H1 (cell line): ENCODE measurements around the gene CRHR1.

Experiments used
- BACH1 ChIP-seq: IDR thresholded peaks from 2 replicates; pipeline ENCODE4 v1.6.1; 2012; ENCODE audit warnings: low read length, improper control_type of control experiment
- CBX8 ChIP-seq: fragments of 300-800, 300-1000 bp; sonication (generic); IDR thresholded peaks from 2 replicates; pipeline ENCODE4 v1.7.1; 2016; ENCODE audit warnings: low read depth, low read length, borderline replicate concordance
- CEBPB ChIP-seq: IDR thresholded peaks from 2 replicates; pipeline ENCODE4 v1.6.1; 2012; ENCODE audit warnings: low read depth, low read length
- EZH2 ChIP-seq: fragments of 200-600 bp; sonication (generic); IDR thresholded peaks from 2 replicates; pipeline ENCODE4 v1.7.1; 2012; ENCODE audit warnings: low read depth, mild to moderate bottlenecking, moderate library complexity, low read length, inconsistent platforms; ENCODE audit not compliant: severe bottlenecking
- JUN ChIP-seq: IDR thresholded peaks from 2 replicates; pipeline ENCODE4 v1.6.1; 2011; ENCODE audit warnings: low read depth, mild to moderate bottlenecking, improper control_type of control experiment, low read length
- RAD21 ChIP-seq, 2 experiments: IDR thresholded peaks in 1 of 2; conservative IDR thresholded peaks in 1 of 2; 2 replicates each; pipeline ENCODE4 v1.6.1; 2011; ENCODE audit warnings: low read depth in 2 of 2, low read length in 2 of 2, improper control_type of control experiment in 1 of 2, inconsistent platforms in 1 of 2, mild to moderate bottlenecking in 1 of 2, moderate library complexity in 1 of 2
- RFX5 ChIP-seq: IDR thresholded peaks from 2 replicates; pipeline ENCODE4 v1.6.1; 2011; ENCODE audit warnings: low read depth, low read length, improper control_type of control experiment, borderline replicate concordance
- RNF2 ChIP-seq: fragments of 200-900, 300-1000 bp; sonication (generic); IDR thresholded peaks from 2 replicates; pipeline ENCODE4 v1.7.1; 2016; ENCODE audit warnings: borderline replicate concordance, low read depth, mild to moderate bottlenecking, antibody characterized with exemption, low read length; ENCODE audit not compliant: poor library complexity, severe bottlenecking; ENCODE audit errors: missing control alignments
- SIN3A ChIP-seq, 2 experiments: IDR thresholded peaks in 1 of 2; conservative IDR thresholded peaks in 1 of 2; 2 replicates each; pipeline ENCODE4 v1.6.1; 2011 to 2012; ENCODE audit warnings: low read length in 2 of 2, improper control_type of control experiment in 1 of 2, low read depth in 1 of 2, mild to moderate bottlenecking in 1 of 2
- SP1 ChIP-seq: IDR thresholded peaks from 2 replicates; pipeline ENCODE4 v1.6.1; 2011; ENCODE audit warnings: low read depth, low read length
- SP2 ChIP-seq: IDR thresholded peaks from 2 replicates; pipeline ENCODE4 v1.6.1; 2012; ENCODE audit warnings: mild to moderate bottlenecking, low read length, inconsistent platforms
- TF ChIP-seq, protein P1 (sequence below): IDR thresholded peaks from 2 replicates; pipeline ENCODE4 v1.6.1; 2011; ENCODE audit warnings: low read depth, mild to moderate bottlenecking, low read length; ENCODE audit not compliant: insufficient read depth
- TF ChIP-seq, protein P2 (sequence below): IDR thresholded peaks from 2 replicates; pipeline ENCODE4 v1.6.1; 2012; ENCODE audit warnings: low read length, inconsistent platforms
- TF ChIP-seq, protein P3 (sequence below), 3 experiments: IDR thresholded peaks; 1 replicate in 2 of 3; 2 replicates in 1 of 3; pipeline versions ENCODE4 v1.5.1 to v1.6.1; 2011; ENCODE audit warnings: low read length in 3 of 3, mild to moderate bottlenecking in 3 of 3, inconsistent platforms in 2 of 3, low read depth in 1 of 3, moderate library complexity in 1 of 3; ENCODE audit not compliant: insufficient read depth in 1 of 3; ENCODE audit errors: control extremely low read depth in 1 of 3

DNA sequence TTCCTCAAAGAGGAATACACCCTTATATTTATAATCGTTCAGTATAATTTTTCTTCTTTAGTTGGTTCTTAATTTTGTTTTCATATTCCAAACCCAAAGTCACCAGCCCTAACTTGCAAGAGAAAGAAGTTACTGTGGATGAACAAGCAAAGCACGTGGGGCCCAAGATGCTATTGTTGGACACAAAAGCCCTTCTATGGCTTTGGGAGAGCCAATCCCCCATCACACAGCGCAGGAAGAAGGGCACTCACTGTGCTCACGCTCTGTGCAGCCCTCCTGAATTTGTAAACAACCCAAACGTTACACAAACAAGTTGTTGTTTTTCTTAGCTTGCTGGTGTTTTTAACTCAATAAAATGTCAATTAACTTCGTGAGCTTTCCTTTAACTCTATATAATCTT lies 83.1 kb downstream of the CRHR1 start:
- TF ChIP-seq, protein P1, sequence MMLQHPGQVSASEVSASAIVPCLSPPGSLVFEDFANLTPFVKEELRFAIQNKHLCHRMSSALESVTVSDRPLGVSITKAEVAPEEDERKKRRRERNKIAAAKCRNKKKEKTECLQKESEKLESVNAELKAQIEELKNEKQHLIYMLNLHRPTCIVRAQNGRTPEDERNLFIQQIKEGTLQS = no peak
- TF ChIP-seq, protein P2, sequence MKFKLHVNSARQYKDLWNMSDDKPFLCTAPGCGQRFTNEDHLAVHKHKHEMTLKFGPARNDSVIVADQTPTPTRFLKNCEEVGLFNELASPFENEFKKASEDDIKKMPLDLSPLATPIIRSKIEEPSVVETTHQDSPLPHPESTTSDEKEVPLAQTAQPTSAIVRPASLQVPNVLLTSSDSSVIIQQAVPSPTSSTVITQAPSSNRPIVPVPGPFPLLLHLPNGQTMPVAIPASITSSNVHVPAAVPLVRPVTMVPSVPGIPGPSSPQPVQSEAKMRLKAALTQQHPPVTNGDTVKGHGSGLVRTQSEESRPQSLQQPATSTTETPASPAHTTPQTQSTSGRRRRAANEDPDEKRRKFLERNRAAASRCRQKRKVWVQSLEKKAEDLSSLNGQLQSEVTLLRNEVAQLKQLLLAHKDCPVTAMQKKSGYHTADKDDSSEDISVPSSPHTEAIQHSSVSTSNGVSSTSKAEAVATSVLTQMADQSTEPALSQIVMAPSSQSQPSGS = no peak
- no peak for TF ChIP-seq RFX5
- no peak for TF ChIP-seq RNF2
- no peak for TF ChIP-seq JUN
- TF ChIP-seq, protein P3, sequence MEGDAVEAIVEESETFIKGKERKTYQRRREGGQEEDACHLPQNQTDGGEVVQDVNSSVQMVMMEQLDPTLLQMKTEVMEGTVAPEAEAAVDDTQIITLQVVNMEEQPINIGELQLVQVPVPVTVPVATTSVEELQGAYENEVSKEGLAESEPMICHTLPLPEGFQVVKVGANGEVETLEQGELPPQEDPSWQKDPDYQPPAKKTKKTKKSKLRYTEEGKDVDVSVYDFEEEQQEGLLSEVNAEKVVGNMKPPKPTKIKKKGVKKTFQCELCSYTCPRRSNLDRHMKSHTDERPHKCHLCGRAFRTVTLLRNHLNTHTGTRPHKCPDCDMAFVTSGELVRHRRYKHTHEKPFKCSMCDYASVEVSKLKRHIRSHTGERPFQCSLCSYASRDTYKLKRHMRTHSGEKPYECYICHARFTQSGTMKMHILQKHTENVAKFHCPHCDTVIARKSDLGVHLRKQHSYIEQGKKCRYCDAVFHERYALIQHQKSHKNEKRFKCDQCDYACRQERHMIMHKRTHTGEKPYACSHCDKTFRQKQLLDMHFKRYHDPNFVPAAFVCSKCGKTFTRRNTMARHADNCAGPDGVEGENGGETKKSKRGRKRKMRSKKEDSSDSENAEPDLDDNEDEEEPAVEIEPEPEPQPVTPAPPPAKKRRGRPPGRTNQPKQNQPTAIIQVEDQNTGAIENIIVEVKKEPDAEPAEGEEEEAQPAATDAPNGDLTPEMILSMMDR (IDR thresholded peaks at IDR 0.05; ENCODE audit: control extremely low read depth in 1 of 3, insufficient read depth in 1 of 3, low read depth in 1 of 3, low read length in 3 of 3) = no peak
- no peak for TF ChIP-seq BACH1
- no peak for TF ChIP-seq SP1
- no peak for TF ChIP-seq CBX8
- no peak for TF ChIP-seq CEBPB
- no peak for TF ChIP-seq SP2
- no peak for TF ChIP-seq EZH2
- no peak for TF ChIP-seq SIN3A (conservative IDR thresholded peaks at IDR 0.05 in 1 of 2, IDR thresholded peaks at IDR 0.05 in 1 of 2; ENCODE audit: low read depth in 1 of 2, low read length in 2 of 2)
- TF ChIP-seq RAD21 (IDR thresholded peaks at IDR 0.05 in 1 of 2, conservative IDR thresholded peaks at IDR 0.05 in 1 of 2; ENCODE audit: low read depth in 2 of 2, low read length in 2 of 2) = no peak
